ENCODE measurements around the gene TAB3. TPM values are rescaled to one million over a fixed set of nuclear protein-coding genes. Genes with fewer than 3 reads are reported as not detected.
A peak's percentile ranks its signal among the peaks of the same experiment; 100 is the strongest.

TAB3 gene
- total RNA-seq, 2 experiments from 2014 or later, result 13.6 to 15.7 TPM

DNA sequence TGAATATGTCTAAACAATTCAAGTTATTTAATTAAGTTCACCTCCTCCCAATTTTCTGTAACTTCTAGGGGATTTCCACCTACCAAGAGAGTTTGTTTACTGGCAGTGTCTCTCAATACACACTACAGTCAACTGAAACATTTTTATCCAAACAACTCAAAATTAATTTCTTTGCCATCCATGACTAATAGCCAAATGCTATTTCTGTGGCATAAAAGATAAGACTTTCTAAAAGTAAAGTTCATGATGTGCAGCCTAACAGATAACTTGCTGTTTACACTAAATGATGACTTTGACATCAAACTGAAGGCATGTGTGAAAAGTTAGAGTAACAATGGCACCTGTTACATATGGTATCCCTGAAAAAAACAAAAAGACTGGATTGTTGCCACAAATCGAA, 7.3 kb downstream of the TAB3 start:
- peaks cover 56% of the 10 kb centered on the region for H3K4me1 Mint-ChIP-seq (ENCODE audit: low read depth)
- no peak overlapping the region for H3K4me3 Mint-ChIP-seq
- CTCF ChIA-PET, result no interaction called here
- no peaks in the 10 kb centered on the region for H3K9me3 Mint-ChIP-seq
- H3K36me3 Mint-ChIP-seq (ENCODE audit: low read depth), result peaks cover 2% of the 10 kb centered on the region
- H3K27ac Mint-ChIP-seq, result no peak overlapping the region
- DNase-seq, result no peak
- H3K27me3 Mint-ChIP-seq (ENCODE audit: low read depth), result no peaks in the 10 kb centered on the region
- intact Hi-C loops (cut with micrococcal nuclease), result no loop called here

DNA sequence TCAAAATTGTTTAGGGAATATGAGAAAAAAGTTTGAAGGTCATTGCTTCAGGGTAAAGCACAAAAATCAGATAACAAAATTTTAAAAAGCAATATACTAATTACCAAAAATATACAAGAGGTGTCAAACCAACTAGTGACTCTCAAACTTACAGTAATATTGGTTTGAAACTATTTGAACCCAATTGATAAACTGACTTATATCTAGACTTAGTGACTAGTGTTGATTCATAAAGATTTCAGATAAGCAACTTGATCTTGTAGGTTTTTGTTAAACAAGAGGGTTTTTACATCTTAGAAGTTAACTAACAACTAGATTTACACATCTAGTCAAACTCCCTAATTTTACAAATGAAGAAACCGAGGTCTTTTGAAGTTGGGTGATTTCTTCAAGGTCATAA, 7.7 kb downstream of the TAB3 start:
- DNase-seq, result no peak
- Mint-ChIP-seq H3K36me3 (ENCODE audit: low read depth) (peaks cover 2% of the 10 kb centered on the region), H3K27ac (no peak overlapping the region), H3K4me3 (no peak overlapping the region), H3K4me1 (ENCODE audit: low read depth) (peaks cover 56% of the 10 kb centered on the region), H3K27me3 (ENCODE audit: low read depth) (no peaks in the 10 kb centered on the region), H3K9me3 (no peaks in the 10 kb centered on the region)
- CTCF ChIA-PET, result no interaction called here
- intact Hi-C loops (cut with micrococcal nuclease), result no loop called here

DNA sequence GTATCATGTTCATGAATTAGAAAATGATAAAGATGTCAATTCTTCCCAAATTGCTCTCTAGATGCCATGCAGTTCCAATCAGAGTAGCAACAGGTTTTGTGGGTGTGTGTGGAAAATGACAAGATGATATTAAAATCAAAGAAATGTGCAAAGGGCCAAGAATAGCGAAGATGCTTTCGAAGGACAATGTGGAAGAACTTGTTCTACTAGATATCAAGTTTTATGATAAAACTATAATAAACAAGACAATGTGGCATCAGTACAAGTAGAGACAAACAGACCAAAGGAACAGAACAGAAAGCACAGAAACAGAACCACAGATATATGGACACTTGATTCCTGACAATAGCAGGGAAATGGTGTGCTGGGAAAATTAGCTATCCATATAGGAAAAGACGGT, 9.0 kb downstream of the TAB3 start:
- no peak overlapping the region for H3K27ac Mint-ChIP-seq
- peaks cover 55% of the 10 kb centered on the region for H3K4me1 Mint-ChIP-seq (ENCODE audit: low read depth)
- H3K9me3 Mint-ChIP-seq, result no peaks in the 10 kb centered on the region

DNA sequence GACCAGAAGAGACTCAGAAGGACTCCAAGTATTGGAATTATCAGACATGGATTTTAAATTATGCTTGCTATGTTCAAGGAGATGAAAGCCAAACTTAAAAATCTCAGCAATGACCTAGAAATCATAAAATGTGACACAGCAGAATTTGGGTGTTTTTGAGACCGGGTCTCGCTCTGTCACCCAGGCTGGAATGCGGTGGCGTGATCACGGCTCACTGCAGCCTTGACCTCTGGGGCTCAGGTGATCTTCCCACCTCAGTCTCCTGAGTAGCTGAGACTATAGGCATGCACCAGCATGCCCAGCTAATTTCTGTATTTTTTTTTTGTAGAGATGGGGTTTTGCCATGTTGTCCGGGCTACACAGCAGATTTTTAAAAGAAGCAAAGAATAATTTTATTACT, 12.7 kb downstream of the TAB3 start:
- H3K27ac Mint-ChIP-seq, result no peak overlapping the region
- CTCF ChIA-PET, result no interaction called here
- H3K4me1 Mint-ChIP-seq (ENCODE audit: low read depth), result peaks cover 44% of the 10 kb centered on the region
- intact Hi-C loops (cut with micrococcal nuclease), result loop anchor here (1.0 kb wide), 1 partner anchor 11 kb away; no protein-coding TSS in a partner anchor
- H3K27me3 Mint-ChIP-seq (ENCODE audit: low read depth), result no peaks in the 10 kb centered on the region
- no peak overlapping the region for H3K4me3 Mint-ChIP-seq
- H3K9me3 Mint-ChIP-seq, result no peaks in the 10 kb centered on the region
- DNase-seq, result no peak
- peaks cover 1% of the 10 kb centered on the region for H3K36me3 Mint-ChIP-seq (ENCODE audit: low read depth)

More for the DNA sequence above, 9.0 kb downstream of the TAB3 start:
- Mint-ChIP-seq H3K4me3 (no peak overlapping the region), H3K36me3 (ENCODE audit: low read depth) (no peaks in the 10 kb centered on the region), H3K27me3 (ENCODE audit: low read depth) (no peaks in the 10 kb centered on the region)
- intact Hi-C loops (cut with micrococcal nuclease), result no loop called here
- DNase-seq, result no peak
- CTCF ChIA-PET, result no interaction called here

DNA sequence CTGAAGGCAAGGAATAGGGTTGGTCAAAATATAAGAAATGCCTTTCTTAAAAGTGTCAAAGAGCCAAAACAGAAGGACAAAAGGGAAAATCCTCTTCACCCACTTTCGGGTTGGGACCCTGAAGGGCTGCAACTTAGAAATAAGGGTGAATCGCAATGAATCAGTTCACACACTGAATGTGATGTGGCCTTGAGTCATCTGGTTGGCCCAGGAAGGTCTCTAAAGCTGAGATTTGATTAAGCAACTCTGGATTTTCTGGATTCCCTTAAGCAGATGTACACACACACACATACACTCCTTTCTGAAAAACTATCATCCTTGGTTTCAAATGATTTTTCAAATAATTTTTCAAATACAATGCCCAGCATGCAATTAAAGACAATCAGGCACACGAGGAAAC, 13.1 kb downstream of the TAB3 start:
- Mint-ChIP-seq H3K27ac (no peak overlapping the region), H3K27me3 (ENCODE audit: low read depth) (no peaks in the 10 kb centered on the region), H3K4me3 (no peak overlapping the region), H3K36me3 (ENCODE audit: low read depth) (peaks cover 1% of the 10 kb centered on the region), H3K9me3 (no peaks in the 10 kb centered on the region), H3K4me1 (ENCODE audit: low read depth) (peaks cover 41% of the 10 kb centered on the region)
- intact Hi-C loops (cut with micrococcal nuclease), result loop anchor here (1.0 kb wide), 1 partner anchor 11 kb away; no protein-coding TSS in a partner anchor
- peak; percentile 37 for DNase-seq
- CTCF ChIA-PET, result no interaction called here

DNA sequence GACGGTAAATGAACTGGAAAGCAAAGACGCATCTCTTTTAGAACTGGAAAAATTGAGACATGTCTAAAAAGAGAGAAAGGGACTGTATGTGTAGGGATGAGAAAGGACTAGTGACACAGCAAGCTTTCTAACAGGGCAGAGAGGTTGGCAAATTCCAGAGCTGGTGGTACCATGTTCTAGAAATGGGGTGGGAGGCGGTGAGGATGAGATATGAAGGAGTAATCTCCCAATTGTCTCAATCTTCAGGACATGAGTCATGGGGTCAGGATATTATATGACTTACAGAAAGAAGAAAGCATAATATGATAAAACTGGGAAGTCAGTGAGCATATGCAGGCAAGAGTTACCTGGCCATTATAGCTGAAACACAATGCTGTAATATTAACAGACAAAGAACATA, 14.2 kb downstream of the TAB3 start:
- peaks cover 30% of the 10 kb centered on the region for H3K4me1 Mint-ChIP-seq (ENCODE audit: low read depth)
- no peak overlapping the region for H3K27ac Mint-ChIP-seq
- peaks cover 1% of the 10 kb centered on the region for H3K36me3 Mint-ChIP-seq (ENCODE audit: low read depth)
- CTCF ChIA-PET, result no interaction called here
- no peak overlapping the region for H3K4me3 Mint-ChIP-seq
- no peak for DNase-seq
- no peaks in the 10 kb centered on the region for H3K27me3 Mint-ChIP-seq (ENCODE audit: low read depth)
- H3K9me3 Mint-ChIP-seq, result no peaks in the 10 kb centered on the region
- intact Hi-C loops (cut with micrococcal nuclease), result no loop called here

DNA sequence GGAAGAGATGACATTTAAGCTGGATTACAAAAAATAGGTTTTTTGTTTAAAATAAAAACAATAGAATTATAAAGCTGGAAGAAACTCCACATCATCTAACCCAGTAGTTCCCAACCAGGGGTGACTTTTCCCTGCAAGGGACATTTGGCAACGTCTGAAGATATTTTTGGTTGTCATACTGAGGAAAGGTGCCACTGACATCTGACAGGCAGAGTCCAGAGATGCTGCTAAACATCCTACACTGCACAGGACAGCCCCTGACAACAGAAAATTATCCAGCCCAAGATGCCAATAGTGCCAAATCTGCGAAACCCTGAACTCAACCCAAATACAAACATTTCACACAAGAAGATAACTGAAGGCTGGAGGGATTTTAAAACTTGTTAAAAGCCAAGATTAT, 18.5 kb downstream of the TAB3 start:
- no peaks in the 10 kb centered on the region for H3K9me3 Mint-ChIP-seq

DNA sequence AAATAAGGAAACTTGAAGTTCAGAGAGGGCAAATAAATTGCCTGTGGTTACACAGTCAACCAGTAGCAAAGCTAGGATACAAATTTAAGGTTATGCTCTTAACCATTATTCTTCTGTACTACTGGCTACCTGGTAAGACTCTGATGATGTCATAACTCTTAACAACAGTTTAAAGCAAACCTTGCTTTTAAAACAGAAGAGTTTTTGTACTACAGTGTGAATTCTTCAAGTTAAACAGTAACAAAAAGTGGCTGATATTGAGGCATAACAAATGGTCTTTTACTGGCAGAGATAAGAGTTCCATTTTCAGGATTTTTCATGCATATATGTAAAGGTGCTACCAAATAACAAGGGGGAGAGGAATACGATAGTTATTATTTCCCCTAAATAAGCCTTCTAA, 23.4 kb downstream of the TAB3 start:
- H3K4me3 Mint-ChIP-seq, result no peak overlapping the region
- H3K9me3 Mint-ChIP-seq, result no peaks in the 10 kb centered on the region
- H3K4me1 Mint-ChIP-seq (ENCODE audit: low read depth), result no peaks in the 10 kb centered on the region
- H3K27ac Mint-ChIP-seq, result no peak overlapping the region
- intact Hi-C loops (cut with micrococcal nuclease), result loop anchor here (2.0 kb wide), 1 partner anchor 131 kb away; no protein-coding TSS in a partner anchor
- CTCF ChIA-PET, result interaction anchor here (0.7 to 1.8 kb wide), 2 partner anchors 130 to 583 kb away, joined by 3 to 9 read pairs; no protein-coding TSS in a partner anchor
- H3K27me3 Mint-ChIP-seq (ENCODE audit: low read depth), result no peaks in the 10 kb centered on the region
- H3K36me3 Mint-ChIP-seq (ENCODE audit: low read depth), result peaks cover 2% of the 10 kb centered on the region
- DNase-seq, result no peak

More for the DNA sequence above, 18.5 kb downstream of the TAB3 start:
- Mint-ChIP-seq H3K27ac (no peak overlapping the region), H3K27me3 (ENCODE audit: low read depth) (no peaks in the 10 kb centered on the region), H3K36me3 (ENCODE audit: low read depth) (peaks cover 1% of the 10 kb centered on the region), H3K4me3 (no peak overlapping the region), H3K4me1 (ENCODE audit: low read depth) (peaks cover 11% of the 10 kb centered on the region)
- DNase-seq, result no peak
- intact Hi-C loops (cut with micrococcal nuclease), result no loop called here
- CTCF ChIA-PET, result no interaction called here

DNA sequence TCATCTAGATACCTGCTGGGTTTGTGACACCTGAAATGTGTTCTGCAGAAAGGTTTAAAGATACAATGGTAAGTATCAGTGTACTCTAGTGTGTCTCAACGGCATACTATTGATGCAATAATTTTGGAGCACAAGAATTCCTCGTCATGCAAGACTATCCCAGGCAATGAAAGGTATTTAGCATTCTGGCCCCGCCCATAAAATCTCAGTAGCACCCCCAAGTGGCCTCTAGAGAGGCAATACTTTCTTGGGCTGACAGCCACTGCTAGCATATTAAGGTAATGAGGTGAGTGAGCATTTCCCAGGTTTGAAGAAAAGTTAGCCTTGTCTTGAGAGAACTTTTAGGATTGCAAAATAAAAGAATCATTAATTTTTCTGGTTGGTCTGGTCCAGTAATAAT, 24.0 kb downstream of the TAB3 start:
- intact Hi-C loops (cut with micrococcal nuclease), result loop anchor here (2.0 kb wide), 1 partner anchor 130 kb away; no protein-coding TSS in a partner anchor
- Mint-ChIP-seq H3K36me3 (ENCODE audit: low read depth) (peaks cover 2% of the 10 kb centered on the region), H3K27me3 (ENCODE audit: low read depth) (no peaks in the 10 kb centered on the region), H3K4me3 (no peak overlapping the region), H3K9me3 (no peaks in the 10 kb centered on the region), H3K4me1 (ENCODE audit: low read depth) (no peaks in the 10 kb centered on the region), H3K27ac (no peak overlapping the region)
- DNase-seq, result peak; percentile 30
- CTCF ChIA-PET, result interaction anchor here (0.7 to 1.8 kb wide), 4 partner anchors 12 to 130 kb away, joined by 3 to 9 read pairs (median 4); no protein-coding TSS in a partner anchor

DNA sequence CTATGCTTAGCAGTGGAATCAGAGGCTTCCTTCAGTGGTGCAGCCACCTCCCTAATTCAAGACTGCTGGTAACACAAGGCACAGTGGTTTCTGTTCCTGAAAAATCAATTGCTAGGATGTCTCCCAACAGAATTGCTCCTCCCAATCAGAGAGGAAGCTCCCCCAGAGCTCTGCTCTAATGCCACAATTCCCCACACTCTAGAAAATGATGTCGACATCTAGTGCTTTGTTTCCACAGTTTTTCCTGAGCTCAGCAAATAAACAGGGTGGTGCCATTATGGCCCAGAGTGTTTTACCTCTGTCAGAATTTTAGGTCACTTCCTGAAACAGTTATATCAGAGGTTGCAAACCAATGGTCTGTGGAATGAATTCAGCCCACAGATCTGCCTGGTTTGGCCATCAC, 24.7 kb downstream of the TAB3 start:
- Mint-ChIP-seq H3K27ac (no peak overlapping the region), H3K4me1 (ENCODE audit: low read depth) (no peaks in the 10 kb centered on the region), H3K9me3 (no peaks in the 10 kb centered on the region), H3K36me3 (ENCODE audit: low read depth) (peaks cover 2% of the 10 kb centered on the region), H3K4me3 (no peak overlapping the region), H3K27me3 (ENCODE audit: low read depth) (no peaks in the 10 kb centered on the region)
- intact Hi-C loops (cut with micrococcal nuclease), result loop anchor here (2.0 kb wide), 1 partner anchor 130 kb away; no protein-coding TSS in a partner anchor
- DNase-seq, result no peak
- CTCF ChIA-PET, result interaction anchor here (0.6 to 1.8 kb wide), 5 partner anchors 12 to 129 kb away, joined by 3 to 9 read pairs (median 3); no protein-coding TSS in a partner anchor

DNA sequence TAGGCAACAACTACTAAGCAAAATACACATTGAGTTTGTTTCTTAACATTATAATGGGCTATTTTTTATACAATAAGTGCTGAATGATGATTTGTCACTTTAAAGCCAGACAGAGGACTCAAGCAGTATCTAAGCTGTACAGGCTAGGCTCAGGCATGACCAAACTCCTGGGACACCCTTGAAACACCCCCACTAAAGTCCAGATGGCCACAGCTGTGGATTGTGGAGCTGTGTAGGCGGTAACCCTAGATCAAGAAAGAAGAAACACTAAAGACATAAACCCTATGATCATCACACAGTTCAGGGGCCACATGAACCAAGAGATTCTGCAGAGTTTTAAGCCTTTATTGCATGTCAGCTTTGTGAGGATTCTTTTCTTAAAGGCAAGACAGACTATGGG, 25.1 kb downstream of the TAB3 start:
- Mint-ChIP-seq H3K4me1 (ENCODE audit: low read depth) (no peaks in the 10 kb centered on the region), H3K36me3 (ENCODE audit: low read depth) (peaks cover 4% of the 10 kb centered on the region), H3K27ac (no peak overlapping the region), H3K27me3 (ENCODE audit: low read depth) (no peaks in the 10 kb centered on the region), H3K9me3 (no peaks in the 10 kb centered on the region), H3K4me3 (no peak overlapping the region)
- intact Hi-C loops (cut with micrococcal nuclease), result loop anchor here (2.0 kb wide), 1 partner anchor 129 kb away; no protein-coding TSS in a partner anchor
- CTCF ChIA-PET, result interaction anchor here (0.6 to 1.8 kb wide), 6 partner anchors 11 to 129 kb away, joined by 3 to 9 read pairs (median 3); no protein-coding TSS in a partner anchor
- DNase-seq, result no peak

DNA sequence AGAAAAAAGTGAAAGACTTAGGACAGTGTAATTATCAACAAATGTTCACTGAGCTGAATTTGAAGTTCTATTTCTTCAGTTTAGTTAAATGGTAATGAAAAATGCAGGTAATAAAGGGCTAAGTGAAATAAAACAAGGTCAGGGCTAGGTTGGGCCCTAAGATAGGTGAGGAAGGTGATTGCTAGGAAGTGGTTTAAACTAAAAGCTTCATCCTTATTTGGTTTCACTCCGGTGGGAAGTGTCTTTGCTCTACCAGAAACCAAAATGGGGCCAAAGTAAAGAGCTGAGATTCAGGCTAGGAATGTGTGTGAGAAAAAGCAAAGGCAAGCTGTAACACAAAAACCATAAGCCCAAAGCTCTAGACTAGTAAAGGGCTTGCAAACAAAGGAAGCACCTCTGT, 31.0 kb downstream of the TAB3 start:
- no peak overlapping the region for H3K4me3 Mint-ChIP-seq
- H3K4me1 Mint-ChIP-seq (ENCODE audit: low read depth), result no peaks in the 10 kb centered on the region
- no peak overlapping the region for H3K27ac Mint-ChIP-seq
- peaks cover 12% of the 10 kb centered on the region for H3K36me3 Mint-ChIP-seq (ENCODE audit: low read depth)
- CTCF ChIA-PET, result no interaction called here
- H3K9me3 Mint-ChIP-seq, result no peaks in the 10 kb centered on the region
- intact Hi-C loops (cut with micrococcal nuclease), result no loop called here
- no peak for DNase-seq
- H3K27me3 Mint-ChIP-seq (ENCODE audit: low read depth), result no peaks in the 10 kb centered on the region

DNA sequence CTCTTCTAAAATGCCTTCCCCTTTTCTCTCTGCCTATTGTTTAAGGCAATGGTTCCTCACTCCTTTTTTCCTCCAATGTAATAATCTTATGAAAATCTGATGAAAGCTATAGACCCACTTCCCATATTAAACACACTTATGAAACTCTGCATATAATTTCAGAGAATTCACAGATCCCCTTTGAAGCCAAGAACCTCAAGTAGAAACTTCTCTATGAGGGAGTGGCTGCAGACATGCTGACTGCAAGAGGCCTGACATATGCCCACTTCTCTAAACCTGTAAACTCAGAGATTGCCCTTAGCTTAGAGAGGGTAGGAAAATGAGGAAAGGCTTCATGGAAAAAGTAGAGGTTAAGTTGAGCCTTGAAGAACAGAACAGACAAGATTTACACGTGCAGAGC, 37.6 kb downstream of the TAB3 start:
- no peak overlapping the region for H3K27ac Mint-ChIP-seq
- no peak overlapping the region for H3K4me3 Mint-ChIP-seq
- intact Hi-C loops (cut with micrococcal nuclease), result no loop called here
- DNase-seq, result no peak
- H3K36me3 Mint-ChIP-seq (ENCODE audit: low read depth), result peaks cover 13% of the 10 kb centered on the region
- H3K9me3 Mint-ChIP-seq, result no peaks in the 10 kb centered on the region
- no peaks in the 10 kb centered on the region for H3K4me1 Mint-ChIP-seq (ENCODE audit: low read depth)
- no peaks in the 10 kb centered on the region for H3K27me3 Mint-ChIP-seq (ENCODE audit: low read depth)
- CTCF ChIA-PET, result no interaction called here

Data from activated naive CD4-positive, alpha-beta T cell treated with anti-CD3 and anti-CD28 coated beads for 36 hours (primary cell).